Measurements from ENCODE around the gene TPTE2. TPM values are rescaled to one million over a fixed set of nuclear protein-coding genes. Genes with fewer than 3 reads are reported as not detected.
"Not testable (repeated sequence)": the region's sequence is repeated elsewhere in the genome, so short reads cannot be mapped to it uniquely, and the experiment has no call there.

Gene TPTE2
- total RNA-seq = 0.18 to 0.60 TPM (median 0.47 TPM) in 3 replicates

- not testable (repeated sequence) for H3K27me3 Mint-ChIP-seq (ENCODE audit: low read depth); H3K4me1 Mint-ChIP-seq; H3K36me3 Mint-ChIP-seq; DNase-seq (ENCODE audit: low spot score in 2 of 2, unreplicated experiment in 2 of 2); H3K4me3 Mint-ChIP-seq; H3K27ac Mint-ChIP-seq
- H3K9me3 Mint-ChIP-seq = peaks cover 23% of the 10 kb centered on the region
Observed at GRCh38 chr13:19561127-19561582, at the start of gene TPTE2. Gene TPTE2, minus strand, starts transcription at chr13:19561532. Its CDS starts 58,298 bp downstream, at chr13:19503234.

- Mint-ChIP-seq H3K9me3 (peaks cover 47% of the 10 kb centered on the region), H3K4me1 (peaks cover 3% of the 10 kb centered on the region), H3K4me3 (no peak overlapping the region), H3K36me3 (peaks cover 25% of the 10 kb centered on the region), H3K27me3 (ENCODE audit: low read depth) (peaks cover 24% of the 10 kb centered on the region), H3K27ac (no peak overlapping the region)
- TF ChIP-seq CTCF (IDR thresholded peaks at IDR 0.05; ENCODE audit: unreplicated experiment) = no peak
- DNase-seq (ENCODE audit: low spot score in 2 of 2, unreplicated experiment in 2 of 2) = no peak
Observed at GRCh38 chr13:19607523-19608078, 46.3 kb upstream of the TPTE2 start.

- Mint-ChIP-seq H3K9me3 (peaks cover 47% of the 10 kb centered on the region), H3K27me3 (ENCODE audit: low read depth) (peaks cover 27% of the 10 kb centered on the region), H3K27ac (no peak overlapping the region), H3K4me1 (peaks cover 4% of the 10 kb centered on the region), H3K4me3 (no peak overlapping the region), H3K36me3 (peaks cover 25% of the 10 kb centered on the region)
- DNase-seq (ENCODE audit: low spot score in 2 of 2, unreplicated experiment in 2 of 2) = no peak
- no peak for TF ChIP-seq CTCF (IDR thresholded peaks at IDR 0.05; ENCODE audit: unreplicated experiment)
Observed at GRCh38 chr13:19606737-19607136, 45.4 kb upstream of the TPTE2 start.

- H3K4me1 Mint-ChIP-seq = peaks cover 4% of the 10 kb centered on the region
- H3K27me3 Mint-ChIP-seq (ENCODE audit: low read depth) = peaks cover 31% of the 10 kb centered on the region
- peaks cover 47% of the 10 kb centered on the region for H3K9me3 Mint-ChIP-seq
- H3K4me3 Mint-ChIP-seq = no peak overlapping the region
- no peak for TF ChIP-seq CTCF (IDR thresholded peaks at IDR 0.05; ENCODE audit: unreplicated experiment)
- H3K36me3 Mint-ChIP-seq = peaks cover 25% of the 10 kb centered on the region
- no peak overlapping the region for H3K27ac Mint-ChIP-seq
- no peak for DNase-seq (ENCODE audit: low spot score in 2 of 2, unreplicated experiment in 2 of 2)
Observed at GRCh38 chr13:19606152-19606551, 44.8 kb upstream of the TPTE2 start.

- no peak for TF ChIP-seq CTCF (IDR thresholded peaks at IDR 0.05; ENCODE audit: unreplicated experiment)
- Mint-ChIP-seq H3K4me3 (no peak overlapping the region), H3K27me3 (ENCODE audit: low read depth) (peaks cover 39% of the 10 kb centered on the region), H3K4me1 (peaks cover 4% of the 10 kb centered on the region), H3K36me3 (peaks cover 23% of the 10 kb centered on the region), H3K9me3 (peaks cover 41% of the 10 kb centered on the region), H3K27ac (no peak overlapping the region)
- no peak for DNase-seq (ENCODE audit: low spot score in 2 of 2, unreplicated experiment in 2 of 2)
Observed at GRCh38 chr13:19605161-19605955, 44.0 kb upstream of the TPTE2 start.

GRCh38 chr13:19604306-19604705, 43.0 kb upstream of the TPTE2 start:
- no peak for DNase-seq (ENCODE audit: low spot score in 2 of 2, unreplicated experiment in 2 of 2)

More at GRCh38 chr13:19604306-19604705, 43.0 kb upstream of the TPTE2 start:
- Mint-ChIP-seq H3K9me3 (peaks cover 35% of the 10 kb centered on the region), H3K27ac (no peak overlapping the region), H3K4me3 (no peak overlapping the region), H3K36me3 (peaks cover 21% of the 10 kb centered on the region), H3K27me3 (ENCODE audit: low read depth) (peaks cover 45% of the 10 kb centered on the region), H3K4me1 (peaks cover 4% of the 10 kb centered on the region)
- no peak for TF ChIP-seq CTCF (IDR thresholded peaks at IDR 0.05; ENCODE audit: unreplicated experiment)
